Measurements from ENCODE around the gene AUTS2.

Gene AUTS2

GRCh38 chr7:70416347-70416985 is 818.2 kb downstream of the AUTS2 start:
- peak; percentile 73 for DNase-seq

GRCh38 chr7:70416986-70417655 is 818.8 kb downstream of the AUTS2 start:
- DNase-seq: no peak

- no peak for DNase-seq
Measured at GRCh38 chr7:70419526-70420380, 821.5 kb downstream of the AUTS2 start.

GRCh38 chr7:70420381-70420662 is 822.0 kb downstream of the AUTS2 start:
- no peak for DNase-seq

GRCh38 chr7:70421319-70421718 is 823.0 kb downstream of the AUTS2 start:
- no peak for DNase-seq

GRCh38 chr7:70426249-70426880 is 828.1 kb downstream of the AUTS2 start:
- DNase-seq: peak; percentile 68

GRCh38 chr7:70432567-70433001 is 834.3 kb downstream of the AUTS2 start:
- DNase-seq: peak; percentile 59

- DNase-seq: no peak
Measured at GRCh38 chr7:70434376-70434775, 836.1 kb downstream of the AUTS2 start.

GRCh38 chr7:70434821-70435220 is 836.5 kb downstream of the AUTS2 start:
- DNase-seq: no peak

- no peak for DNase-seq
Measured at GRCh38 chr7:70435634-70436033, 837.4 kb downstream of the AUTS2 start.

GRCh38 chr7:70436790-70437350 is 838.6 kb downstream of the AUTS2 start:
- DNase-seq: no peak

GRCh38 chr7:70439651-70440050 is 841.4 kb downstream of the AUTS2 start:
- DNase-seq: no peak

- no peak for DNase-seq
Measured at GRCh38 chr7:70446448-70447143, 848.3 kb downstream of the AUTS2 start.

- DNase-seq: no peak
Measured at GRCh38 chr7:70448312-70448906, 850.1 kb downstream of the AUTS2 start.

GRCh38 chr7:70450731-70451130 is 852.5 kb downstream of the AUTS2 start:
- no peak for DNase-seq

GRCh38 chr7:70455925-70456324 is 857.6 kb downstream of the AUTS2 start:
- no peak for DNase-seq

- no peak for DNase-seq
Measured at GRCh38 chr7:70456719-70457118, 858.4 kb downstream of the AUTS2 start.

GRCh38 chr7:70457482-70457881 is 859.2 kb downstream of the AUTS2 start:
- DNase-seq: no peak

- DNase-seq: no peak
Measured at GRCh38 chr7:70457883-70458680, 859.8 kb downstream of the AUTS2 start.

GRCh38 chr7:70458745-70459144 is 860.5 kb downstream of the AUTS2 start:
- DNase-seq: no peak

- no peak for DNase-seq
Measured at GRCh38 chr7:70459546-70459945, 861.3 kb downstream of the AUTS2 start.
